ENCODE results near the gene LRIG2. TPM values are rescaled to one million over a fixed set of nuclear protein-coding genes. Genes with fewer than 3 reads are reported as not detected.

LRIG2 gene
- total and polyA plus RNA-seq, 2 of the 13 experiments (the other 11 are each of a cell fraction or from before 2014, with no cell fraction given): 8.1 to 12.2 TPM

- TF ChIP-seq PCBP1 (IDR thresholded peaks at IDR 0.05; ENCODE audit: borderline replicate concordance, low read depth, low read length) (no peak), NFE2L1 (CRISPR knock-in tag; IDR thresholded peaks at IDR 0.05; ENCODE audit: borderline replicate concordance) (no peak), FOXA1 (IDR thresholded peaks at IDR 0.05) (no peak), FOXA1 (CRISPR knock-in tag; IDR thresholded peaks at IDR 0.05) (no peak), HES4 (CRISPR knock-in tag; IDR thresholded peaks at IDR 0.05; ENCODE audit: borderline replicate concordance) (no peak), MAZ (IDR thresholded peaks at IDR 0.05; ENCODE audit: borderline replicate concordance, low read depth, low read length) (no peak), MAZ (CRISPR knock-in tag; IDR thresholded peaks at IDR 0.05; ENCODE audit: low read depth) (no peak)
- TF ChIP-seq, protein P1, sequence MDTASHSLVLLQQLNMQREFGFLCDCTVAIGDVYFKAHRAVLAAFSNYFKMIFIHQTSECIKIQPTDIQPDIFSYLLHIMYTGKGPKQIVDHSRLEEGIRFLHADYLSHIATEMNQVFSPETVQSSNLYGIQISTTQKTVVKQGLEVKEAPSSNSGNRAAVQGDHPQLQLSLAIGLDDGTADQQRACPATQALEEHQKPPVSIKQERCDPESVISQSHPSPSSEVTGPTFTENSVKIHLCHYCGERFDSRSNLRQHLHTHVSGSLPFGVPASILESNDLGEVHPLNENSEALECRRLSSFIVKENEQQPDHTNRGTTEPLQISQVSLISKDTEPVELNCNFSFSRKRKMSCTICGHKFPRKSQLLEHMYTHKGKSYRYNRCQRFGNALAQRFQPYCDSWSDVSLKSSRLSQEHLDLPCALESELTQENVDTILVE (CRISPR knock-in tag; IDR thresholded peaks at IDR 0.05): 0 out of 2 replicates have a peak, but pooled peaks have one; percentile 21
- TF ChIP-seq, protein P2, sequence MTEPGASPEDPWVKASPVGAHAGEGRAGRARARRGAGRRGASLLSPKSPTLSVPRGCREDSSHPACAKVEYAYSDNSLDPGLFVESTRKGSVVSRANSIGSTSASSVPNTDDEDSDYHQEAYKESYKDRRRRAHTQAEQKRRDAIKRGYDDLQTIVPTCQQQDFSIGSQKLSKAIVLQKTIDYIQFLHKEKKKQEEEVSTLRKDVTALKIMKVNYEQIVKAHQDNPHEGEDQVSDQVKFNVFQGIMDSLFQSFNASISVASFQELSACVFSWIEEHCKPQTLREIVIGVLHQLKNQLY (CRISPR knock-in tag; IDR thresholded peaks at IDR 0.05): no peak
Observed at GRCh38 chr1:113073479-113073950, 517 bp downstream of the LRIG2 start (continued).

DNA sequence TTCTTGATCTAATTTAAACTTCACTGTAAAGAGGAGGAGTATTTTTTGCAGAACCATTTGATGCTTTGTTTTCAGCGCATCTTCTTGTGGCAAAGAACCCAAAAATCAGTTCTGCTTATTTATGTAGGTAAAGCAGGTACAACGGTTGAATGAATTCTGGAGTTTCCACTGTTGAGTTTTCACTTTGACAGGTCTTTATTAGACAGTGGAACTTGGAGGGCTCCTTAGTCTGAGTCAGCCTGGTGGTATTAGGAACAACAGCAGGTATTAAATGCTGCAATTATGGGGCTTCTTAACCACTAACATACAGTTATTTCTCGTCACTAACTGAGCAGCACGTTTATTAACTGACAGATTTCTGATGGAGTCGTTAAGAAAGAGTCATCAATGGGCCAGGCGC, 1.2 kb downstream of the LRIG2 start:
- H3K79me2 ChIP-seq (ENCODE audit: insufficient read depth, low read length): peaks cover 31% of the 10 kb centered on the region
- DNase-seq (ENCODE audit: low spot score) (no peak), ATAC-seq (no peak), FAIRE-seq (peak; percentile 39)
- peaks cover 8% of the 10 kb centered on the region; the same call in 1 of the 2 replicates for H4K20me1 ChIP-seq (ENCODE audit: insufficient read depth, low read length)
- CTCF ChIA-PET (ENCODE audit: low intra/inter-chr PET ratio, low total read pairs): no interaction called here
- intact Hi-C loops (cut with micrococcal nuclease; ENCODE audit: unreplicated experiment): no loop called here
- H3K9me3 ChIP-seq (ENCODE audit: low read length): no peaks in the 10 kb centered on the region
- WGBS (ENCODE audit: low lambda C conversion rate): 71% methylated on average over 6 of the region's 6 CpGs
- H3K4me1 ChIP-seq (ENCODE audit: insufficient read depth, low read length): peaks cover 35% of the 10 kb centered on the region
- H3K4me3 ChIP-seq (replicated peaks in 1 of 3; ENCODE audit: insufficient read depth in 1 of 3, low read depth in 2 of 3, low read length in 3 of 3): peak overlapping the region; percentile 80 to 91 (median 86)
- POLR2A ChIA-PET: interaction anchor here (0.8 to 2.2 kb wide), 5 partner anchors 8 to 369 kb away, joined by 3 to 13 read pairs (median 8); partner anchors contain the start of gene PPM1J
- BruUV-seq (replicated peaks): no TSS peak
- in situ Hi-C loops (cut with HindIII; ENCODE audit: extremely low pct_ligation_motif_present, low pct_unique_long_range_greater_than_20kb): no loop called here
- H3K27me3 ChIP-seq (ENCODE audit: control insufficient read depth in 1 of 2, insufficient read depth in 2 of 2, low read length in 2 of 2): no peaks in the 10 kb centered on the region
- H3K4me2 ChIP-seq (ENCODE audit: low read depth, low read length): peak overlapping the region; percentile 85
- no peak overlapping the region for H3K27ac ChIP-seq (ENCODE audit: extremely low read length, insufficient read depth, low read length)
- H3K9ac ChIP-seq (ENCODE audit: insufficient read depth, low read depth, low read length): peak overlapping the region; percentile 77; the same call in 1 of the 2 replicates
- peaks cover 0 to 6% of the 10 kb centered on the region in 2 experiments; a peak in 2 of 5 replicates for H3K36me3 ChIP-seq (replicated peaks in 1 of 2; ENCODE audit: control insufficient read depth in 1 of 2, insufficient read depth in 2 of 2, low read length in 2 of 2)
- no peak overlapping the region for H2AFZ ChIP-seq (ENCODE audit: low read length)
- TF ChIP-seq ZNF598 (CRISPR knock-in tag; IDR thresholded peaks at IDR 0.05; ENCODE audit: borderline replicate concordance) (no peak), ZNF747 (CRISPR knock-in tag; IDR thresholded peaks at IDR 0.05; ENCODE audit: borderline replicate concordance) (no peak), NFE2L1 (CRISPR knock-in tag; IDR thresholded peaks at IDR 0.05; ENCODE audit: borderline replicate concordance) (no peak), ZNF143 (CRISPR knock-in tag; IDR thresholded peaks at IDR 0.05) (no peak), AGO2 (optimal IDR thresholded peaks at IDR 0.05; ENCODE audit: low read depth, low read length) (no peak), ZBTB8A (CRISPR knock-in tag; IDR thresholded peaks at IDR 0.05; ENCODE audit: borderline replicate concordance, low read depth) (no peak), ZEB1 (IDR thresholded peaks at IDR 0.05; ENCODE audit: insufficient replicate concordance, low read depth) (no peak)
- TF ChIP-seq, protein P3, sequence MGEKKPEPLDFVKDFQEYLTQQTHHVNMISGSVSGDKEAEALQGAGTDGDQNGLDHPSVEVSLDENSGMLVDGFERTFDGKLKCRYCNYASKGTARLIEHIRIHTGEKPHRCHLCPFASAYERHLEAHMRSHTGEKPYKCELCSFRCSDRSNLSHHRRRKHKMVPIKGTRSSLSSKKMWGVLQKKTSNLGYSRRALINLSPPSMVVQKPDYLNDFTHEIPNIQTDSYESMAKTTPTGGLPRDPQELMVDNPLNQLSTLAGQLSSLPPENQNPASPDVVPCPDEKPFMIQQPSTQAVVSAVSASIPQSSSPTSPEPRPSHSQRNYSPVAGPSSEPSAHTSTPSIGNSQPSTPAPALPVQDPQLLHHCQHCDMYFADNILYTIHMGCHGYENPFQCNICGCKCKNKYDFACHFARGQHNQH (CRISPR knock-in tag; IDR thresholded peaks at IDR 0.05): no peak
- TF ChIP-seq, protein P4, sequence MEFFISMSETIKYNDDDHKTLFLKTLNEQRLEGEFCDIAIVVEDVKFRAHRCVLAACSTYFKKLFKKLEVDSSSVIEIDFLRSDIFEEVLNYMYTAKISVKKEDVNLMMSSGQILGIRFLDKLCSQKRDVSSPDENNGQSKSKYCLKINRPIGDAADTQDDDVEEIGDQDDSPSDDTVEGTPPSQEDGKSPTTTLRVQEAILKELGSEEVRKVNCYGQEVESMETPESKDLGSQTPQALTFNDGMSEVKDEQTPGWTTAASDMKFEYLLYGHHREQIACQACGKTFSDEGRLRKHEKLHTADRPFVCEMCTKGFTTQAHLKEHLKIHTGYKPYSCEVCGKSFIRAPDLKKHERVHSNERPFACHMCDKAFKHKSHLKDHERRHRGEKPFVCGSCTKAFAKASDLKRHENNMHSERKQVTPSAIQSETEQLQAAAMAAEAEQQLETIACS (CRISPR knock-in tag; IDR thresholded peaks at IDR 0.05): no peak

Data from HepG2 (cell line).